Endothelial cell of umbilical vein (primary cell): ENCODE data around the gene CYP19A1. TPM values are rescaled to one million over a fixed set of nuclear protein-coding genes. Genes with fewer than 3 reads are reported as not detected.

Experiments used
- BruUV-seq: library from RNA; stranded (reverse); fragments of 400-500 nt; replicated peaks from 2 replicates; lab custom pipeline; 2021; lab: Mats Ljungman, UMichigan
- CTCF ChIA-PET: fragments of 300-600, 350-600 bp; sonication (Branson Sonifier 250); formaldehyde crosslinking; loops from one replicate; lab custom pipeline; 2021; ENCODE audit warnings: antibody characterized with exemption, inconsistent platforms; lab: Charles Lee
- POLR2A ChIA-PET: fragments of 300-600, 350-600 bp; sonication (Branson Sonifier 250); formaldehyde crosslinking; loops from one replicate; lab custom pipeline; 2021; ENCODE audit warnings: antibody characterized with exemption, inconsistent platforms; lab: Charles Lee
- DNase-seq: peaks from one replicate; pipeline ENCODE4 v3.0.0-alpha.2; 2011; ENCODE audit warnings: low read depth, low spot score
- FAIRE-seq: peaks from 2 replicates; lab custom pipeline; 2011; peaks lifted over from hg19 to GRCh38; lab: Jason Lieb, UNC
- H2AFZ ChIP-seq: 2 replicates; pipeline ENCODE4 v1.6.0; 2012; ENCODE audit warnings: low read depth, low read length, control low read depth, inconsistent platforms
- H3K27ac ChIP-seq: 2 replicates; pipeline ENCODE4 v1.5.1; 2011; ENCODE audit warnings: low read depth, mild to moderate bottlenecking, control low read depth, low read length, moderate library complexity; ENCODE audit not compliant: insufficient read depth
- H3K27me3 ChIP-seq, 2 experiments: 2 replicates each; pipeline versions ENCODE4 v1.6.0 to v1.6.1; 2011; ENCODE audit warnings: low read length in 2 of 2, mixed read lengths in 1 of 2; ENCODE audit not compliant: control insufficient read depth in 2 of 2, insufficient read depth in 2 of 2
- H3K36me3 ChIP-seq, 2 experiments: 2 replicates in 1 of 2; 3 replicates in 1 of 2; pipeline ENCODE4 v1.5.1; 2011; ENCODE audit warnings: low read length in 2 of 2, mild to moderate bottlenecking in 1 of 2, moderate library complexity in 1 of 2; ENCODE audit not compliant: control insufficient read depth in 2 of 2, insufficient read depth in 2 of 2; ENCODE audit errors: extremely low read depth in 1 of 2
- H3K4me1 ChIP-seq: 3 replicates; pipeline ENCODE4 v1.5.1; 2011; ENCODE audit warnings: mild to moderate bottlenecking, low read length; ENCODE audit not compliant: control insufficient read depth, insufficient read depth; ENCODE audit errors: extremely low read depth
- H3K4me2 ChIP-seq: 2 replicates; pipeline ENCODE4 v1.6.1; 2011; ENCODE audit warnings: low read length, control low read depth, mixed read lengths; ENCODE audit not compliant: insufficient read depth
- H3K4me3 ChIP-seq, 3 experiments: fragments of 200-600 bp in 1 of 3; sonication (generic), shearing (Covaris generic) in 1 of 3; replicated peaks in 1 of 3; 2 replicates each; pipeline ENCODE4 v1.5.1; 2011 to 2016; ENCODE audit warnings: control low read depth in 3 of 3, low read length in 3 of 3, mild to moderate bottlenecking in 2 of 3, inconsistent platforms in 1 of 3, low read depth in 1 of 3, moderate library complexity in 1 of 3; ENCODE audit not compliant: insufficient read depth in 1 of 3
- H3K79me2 ChIP-seq: 2 replicates; pipeline ENCODE4 v1.6.0; 2012; ENCODE audit warnings: low read length, inconsistent platforms; ENCODE audit not compliant: control insufficient read depth, insufficient read depth
- H3K9ac ChIP-seq: replicated peaks from 2 replicates; pipeline ENCODE3; 2011; ENCODE audit warnings: low read length, control low read depth; ENCODE audit not compliant: insufficient read depth; ENCODE audit errors: extremely low read depth
- H3K9me1 ChIP-seq: replicated peaks from 3 replicates; pipeline ENCODE4 v1.6.0; 2011; ENCODE audit warnings: mild to moderate bottlenecking, low read length; ENCODE audit not compliant: control insufficient read depth, insufficient read depth; ENCODE audit errors: extremely low read depth
- H3K9me3 ChIP-seq: replicated peaks from 2 replicates; pipeline ENCODE4 v1.5.1; 2012; ENCODE audit warnings: low read length, inconsistent platforms; ENCODE audit not compliant: control insufficient read depth, insufficient read depth
- H4K20me1 ChIP-seq: replicated peaks from 2 replicates; pipeline ENCODE3; 2011; ENCODE audit warnings: mild to moderate bottlenecking, low read length; ENCODE audit not compliant: control insufficient read depth, insufficient read depth; ENCODE audit errors: extremely low read depth
- CTCF ChIP-seq, 2 donors: IDR thresholded peaks; 1 replicate in 1 of 2; 2 replicates in 1 of 2; pipeline ENCODE4 v1.5.1; 2011; ENCODE audit warnings: low read length in 2 of 2, mild to moderate bottlenecking in 2 of 2, moderate library complexity in 2 of 2, control low read depth in 1 of 2, inconsistent platforms in 1 of 2, low read depth in 1 of 2; ENCODE audit not compliant: insufficient read depth in 1 of 2; ENCODE audit errors: extremely low read depth in 1 of 2
- EZH2 ChIP-seq: IDR thresholded peaks from 2 replicates; pipeline ENCODE4 v1.6.1; 2012; ENCODE audit warnings: borderline replicate concordance, low read depth, mild to moderate bottlenecking, moderate library complexity, low read length, inconsistent platforms; ENCODE audit not compliant: severe bottlenecking
- FOS ChIP-seq: IDR thresholded peaks from 2 replicates; pipeline ENCODE4 v1.6.1; 2011; ENCODE audit warnings: mild to moderate bottlenecking, low read length, moderate library complexity, borderline replicate concordance; ENCODE audit not compliant: insufficient read depth
- GATA2 ChIP-seq: IDR thresholded peaks from 2 replicates; pipeline ENCODE4 v1.7.0; 2011; ENCODE audit warnings: low read depth, mild to moderate bottlenecking, moderate library complexity, mixed read lengths, low read length; ENCODE audit not compliant: insufficient read length, insufficient read depth
- JUN ChIP-seq: IDR thresholded peaks from 2 replicates; pipeline ENCODE4 v1.6.1; 2011; ENCODE audit warnings: borderline replicate concordance, low read depth; ENCODE audit not compliant: insufficient read length, insufficient read depth
- MAX ChIP-seq: IDR thresholded peaks from 2 replicates; pipeline ENCODE4 v1.6.1; 2011; ENCODE audit not compliant: insufficient read depth, insufficient read length
- MYC ChIP-seq: IDR thresholded peaks from one replicate; pipeline ENCODE4 v1.6.1; 2011; ENCODE audit warnings: mild to moderate bottlenecking, low read depth, low read length
- POLR2AphosphoS5 ChIP-seq: IDR thresholded peaks from 2 replicates; pipeline ENCODE4 v1.6.1; 2012; ENCODE audit warnings: low read depth, mild to moderate bottlenecking, control low read depth, low read length, moderate library complexity; ENCODE audit not compliant: insufficient read depth
- dilution Hi-C: fragments of 300-500 bp; cut with MboI; formaldehyde crosslinking; loops from one replicate; pipeline ENCODE4 v1.15.0; 2019; ENCODE audit warnings: low sequenced_read_pairs; ENCODE audit not compliant: extremely low pct_ligation_motif_present
- intact Hi-C: fragments of 100-400 bp; cut with micrococcal nuclease; formaldehyde crosslinking; loops from one replicate; pipeline ENCODE4 v1.10.0; 2022
- polyA plus RNA-seq, 4 experiments: library from polyadenylated mRNA; depleted of rRNA in 3 of 4; stranded (reverse) in 3 of 4; unstranded in 1 of 4; fragments of >200 nt; gene quantifications; 2 replicates each; pipeline versions ENCODE4 v1.2.1 to v1.2.3, GENCODE V29; 2011 to 2012; ENCODE audit warnings: missing spikeins in 1 of 4
- total RNA-seq: library from RNA; stranded (reverse); gene quantifications from 2 replicates; pipeline ENCODE4 v1.2.3, GENCODE V29; 2021

Gene CYP19A1
- total and polyA plus RNA-seq, 2 donors (not counting 3 experiments of a cell fraction or from before 2014, with no cell fraction given): not detected

- Histone ChIP-seq H3K36me3 (no peaks in the 10 kb centered on the region), H2AFZ (no peak overlapping the region), H3K4me3 (no peak overlapping the region), H3K27ac (no peak overlapping the region), H3K9ac (no peak overlapping the region), H3K4me1 (no peaks in the 10 kb centered on the region), H3K9me1 (no peaks in the 10 kb centered on the region), H4K20me1 (no peaks in the 10 kb centered on the region), H3K4me2 (no peak overlapping the region), H3K79me2 (no peaks in the 10 kb centered on the region), H3K9me3 (no peaks in the 10 kb centered on the region), H3K27me3 (peaks cover 80 to 87% of the 10 kb centered on the region in 2 experiments)
- intact Hi-C loops (no loop called here), dilution Hi-C loops (no loop called here)
- ChIA-PET CTCF (interaction anchor here (1.3 to 1.6 kb wide), 3 partner anchors 26 to 282 kb away, joined by 3 to 5 read pairs (median 4); no protein-coding TSS in a partner anchor), POLR2A (no interaction called here)
- no peak for FAIRE-seq
- no TSS peak for BruUV-seq
- TF ChIP-seq POLR2AphosphoS5: no peak
- no peak for TF ChIP-seq CTCF (IDR thresholded peaks at IDR 0.05; ENCODE audit: extremely low read depth in 1 of 2, insufficient read depth in 1 of 2, low read depth in 1 of 2, low read length in 2 of 2)
- no peak for TF ChIP-seq MAX
- TF ChIP-seq JUN: no peak
- no peak for TF ChIP-seq FOS
- no peak for TF ChIP-seq MYC
- no peak for TF ChIP-seq EZH2
- TF ChIP-seq GATA2: no peak
- DNase-seq: no peak
Observed at GRCh38 chr15:51307325-51307724, 31.1 kb downstream of the CYP19A1 start.
